HepG2 (cell line): ENCODE data around the gene WNK4. TPM values are rescaled to one million over a fixed set of nuclear protein-coding genes. Genes with fewer than 3 reads are reported as not detected.

Experiments used
- FOXK1 ChIP-seq: sonication (generic); formaldehyde crosslinking; IDR thresholded peaks from 2 replicates; pipeline ENCODE4 v1.4.0; 2020; ENCODE audit warnings: low read depth, missing genetic modification reagents, borderline replicate concordance
- HOXA9 ChIP-seq: sonication (generic); formaldehyde crosslinking; IDR thresholded peaks from 2 replicates; pipeline ENCODE4 v1.8.1; 2022; ENCODE audit warnings: missing genetic modification reagents, mild to moderate bottlenecking, moderate library complexity, borderline replicate concordance
- KLF11 ChIP-seq: IDR thresholded peaks from 2 replicates; pipeline ENCODE4 v1.6.1; 2016; ENCODE audit warnings: missing compliant biosample characterization
- MLXIP ChIP-seq: sonication (generic); formaldehyde crosslinking; IDR thresholded peaks from 2 replicates; pipeline ENCODE4 v1.9.0; 2021; ENCODE audit warnings: missing genetic modification reagents, borderline replicate concordance
- NFKBIZ ChIP-seq: IDR thresholded peaks from 2 replicates; pipeline ENCODE4 v1.6.1; 2018; ENCODE audit warnings: missing genetic modification reagents, missing compliant biosample characterization
- PHB2 ChIP-seq: fragments of 450-650 bp; IDR thresholded peaks from 2 replicates; pipeline ENCODE4 v1.6.1; 2018; ENCODE audit not compliant: partially characterized antibody
- POGK ChIP-seq: sonication (generic); formaldehyde crosslinking; conservative IDR thresholded peaks from 2 replicates; pipeline ENCODE4 v1.8.0; 2022; ENCODE audit warnings: mild to moderate bottlenecking, moderate library complexity, missing genetic modification reagents
- POLR2A ChIP-seq, 2 experiments: IDR thresholded peaks; 2 replicates each; pipeline ENCODE4 v1.6.1; 2011; ENCODE audit warnings: low read depth in 2 of 2, low read length in 2 of 2, mild to moderate bottlenecking in 1 of 2, moderate library complexity in 1 of 2; ENCODE audit not compliant: insufficient read depth in 1 of 2
- ZFX ChIP-seq: sonication (generic); formaldehyde crosslinking; IDR thresholded peaks from 2 replicates; pipeline ENCODE4 v1.4.0; 2020; ENCODE audit warnings: mild to moderate bottlenecking, low read depth, missing genetic modification reagents, moderate library complexity
- ZHX2 ChIP-seq, 2 experiments: sonication (generic) in 1 of 2; formaldehyde crosslinking in 1 of 2; IDR thresholded peaks; 2 replicates each; pipeline versions ENCODE4 v1.6.1 to v1.9.0; 2014 to 2022; ENCODE audit warnings: antibody characterized with exemption in 1 of 2, borderline replicate concordance in 1 of 2, inconsistent platforms in 1 of 2, low read depth in 1 of 2, missing genetic modification reagents in 1 of 2
- polyA plus RNA-seq, 8 experiments: library from polyadenylated mRNA; depleted of rRNA in 3 of 8; stranded (reverse) in 7 of 8; unstranded in 1 of 8; fragments of >200 nt; fragmentation: Illumina TruSeq in 4 of 8; extraction: Trizol in 4 of 8; gene quantifications; 2 replicates each; pipeline versions ENCODE4 v1.2.1 to v1.2.3, GENCODE V29; 2011 to 2016; ENCODE audit warnings: low read depth in 4 of 8, missing spikeins in 1 of 8, mixed read lengths in 1 of 8; ENCODE audit not compliant: insufficient read depth in 1 of 8
- total RNA-seq, 5 experiments: library from RNA; depleted of rRNA; stranded (reverse); fragments of >200 nt; fragmentation: Illumina TruSeq; extraction: Trizol; gene quantifications; 2 replicates each; pipeline ENCODE4 v1.2.3, GENCODE V29; 2016; ENCODE audit warnings: low read depth in 1 of 5
- TF ChIP-seq, protein P1 (sequence below): IDR thresholded peaks from 2 replicates; pipeline ENCODE4 v1.6.1; 2012; ENCODE audit warnings: low read depth, low read length, improper control_type of control experiment

WNK4 gene
- total and polyA plus RNA-seq, 2 of the 13 experiments (the other 11 are each of a cell fraction or from before 2014, with no cell fraction given), result 2.7 to 13.7 TPM

DNA sequence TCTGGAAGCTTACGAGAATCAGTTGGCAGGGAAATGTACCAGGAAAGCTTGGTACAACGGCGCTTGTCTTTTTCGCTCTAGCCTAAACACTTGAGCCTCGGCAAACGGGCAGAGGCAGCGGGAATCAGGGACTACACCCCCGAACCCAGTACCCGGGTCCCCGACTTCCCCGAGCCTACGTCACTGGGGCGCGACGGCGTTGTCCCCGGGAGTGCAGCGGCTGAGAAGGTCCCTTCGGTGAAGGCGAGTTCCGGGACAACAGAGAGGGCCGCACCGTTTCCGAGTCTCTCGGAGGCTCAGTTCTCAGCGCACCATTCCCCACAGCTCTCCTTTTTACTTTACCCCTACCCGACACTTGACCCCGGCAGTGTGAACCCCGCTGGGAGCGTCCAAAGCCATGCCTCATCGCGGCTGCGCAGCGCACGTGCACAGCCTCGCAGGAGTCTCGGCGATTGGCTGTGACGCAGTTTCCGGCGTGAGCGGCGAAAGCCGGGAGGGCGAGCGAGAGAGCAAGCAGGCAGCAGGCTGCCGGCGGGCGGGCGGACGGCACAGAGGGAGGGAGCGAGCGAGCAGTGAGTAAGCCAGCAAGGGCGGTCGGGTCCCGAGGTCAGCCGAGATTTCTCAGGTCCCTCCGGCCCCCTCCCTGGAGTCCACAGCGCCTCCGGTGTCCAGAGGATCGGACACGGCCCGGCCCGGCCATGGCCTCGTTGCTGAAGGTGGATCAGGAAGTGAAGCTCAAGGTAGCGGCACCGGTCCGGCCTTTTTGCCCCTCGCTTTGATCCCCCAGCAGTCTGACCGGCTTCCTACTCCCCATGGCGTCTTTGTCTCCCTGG is 52.7 kb downstream of the WNK4 start, which contains the start of gene PSME3 (continued):
- TF ChIP-seq ZHX2 (IDR thresholded peaks at IDR 0.05; ENCODE audit: low read depth) (peak; percentile 92), ZHX2 (CRISPR knock-in tag; IDR thresholded peaks at IDR 0.05; ENCODE audit: borderline replicate concordance) (peak; percentile 51; the same call in 1 of the 2 replicates), POGK (peak; percentile 87; the same call in 1 of the 2 replicates), PHB2 (no peak), ZFX (CRISPR knock-in tag) (peak; percentile 97), KLF11 (CRISPR knock-in tag) (peak; percentile 73; the same call in 1 of the 2 replicates), HOXA9 (CRISPR knock-in tag) (no peak; the same call in 1 of the 2 replicates), POLR2A (IDR thresholded peaks at IDR 0.05; ENCODE audit: insufficient read depth in 1 of 2, low read depth in 2 of 2, low read length in 2 of 2) (peak; percentile 93 to 97), FOXK1 (CRISPR knock-in tag) (peak; percentile 97), NFKBIZ (CRISPR knock-in tag) (peak; percentile 73), MLXIP (CRISPR knock-in tag) (peak; percentile 28; the same call in 1 of the 2 replicates)
- TF ChIP-seq, protein P1, sequence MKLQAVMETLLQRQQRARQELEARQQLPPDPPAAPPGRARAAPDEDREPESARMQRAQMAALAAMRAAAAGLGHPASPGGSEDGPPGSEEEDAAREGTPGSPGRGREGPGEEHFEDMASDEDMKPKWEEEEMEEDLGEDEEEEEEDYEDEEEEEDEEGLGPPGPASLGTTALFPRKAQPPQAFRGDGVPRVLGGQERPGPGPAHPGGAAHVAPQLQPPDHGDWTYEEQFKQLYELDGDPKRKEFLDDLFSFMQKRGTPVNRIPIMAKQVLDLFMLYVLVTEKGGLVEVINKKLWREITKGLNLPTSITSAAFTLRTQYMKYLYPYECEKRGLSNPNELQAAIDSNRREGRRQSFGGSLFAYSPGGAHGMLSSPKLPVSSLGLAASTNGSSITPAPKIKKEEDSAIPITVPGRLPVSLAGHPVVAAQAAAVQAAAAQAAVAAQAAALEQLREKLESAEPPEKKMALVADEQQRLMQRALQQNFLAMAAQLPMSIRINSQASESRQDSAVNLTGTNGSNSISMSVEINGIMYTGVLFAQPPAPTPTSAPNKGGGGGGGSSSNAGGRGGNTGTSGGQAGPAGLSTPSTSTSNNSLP, result no peak
